Aorta (tissue), 4 donors: ENCODE measurements around the gene ZNF280A. TPM values are rescaled to one million over a fixed set of nuclear protein-coding genes. Genes with fewer than 3 reads are reported as not detected.

Source experiments
- polyA plus RNA-seq, 2 donors: library from polyadenylated mRNA; stranded (reverse); fragments of 200-250 nt; gene quantifications; one replicate each; pipeline ENCODE4 v1.2.3, GENCODE V29; 2013
- total RNA-seq, 2 donors: library from RNA; stranded (reverse); fragmentation: NEBNext Ultra II Directional; extraction: Animal tissue kit (Norgen Biotek cat#: 25700); gene quantifications; one replicate each; pipeline ENCODE4 v1.2.1, GENCODE V29; 2021
- donor health status: healthy with polysubstance abuse.
- donor health status: Bipolar disorder and iron deficiency.
- donor health status: DM: no; HTN: no; CAD: no.
- donor health status: DM: yes; HTN: yes; CAD: no.

ZNF280A gene
- total and polyA plus RNA-seq, 4 donors: not detected

Other genes starting within 250 kb of the ZNF280A start
- under 1 TPM; 0.21 to 0.29 TPM for gene ZNF280B, start 11.5 kb downstream of the ZNF280A start, total RNA-seq
- gene ZNF280B, start 11.5 kb downstream of the ZNF280A start, polyA plus RNA-seq: not detected
- not detected for gene PRAME, start 39.0 kb upstream of the ZNF280A start, total RNA-seq
- gene PRAME, start 39.0 kb upstream of the ZNF280A start, polyA plus RNA-seq: not detected
- gene GGTLC2, start 124.3 kb upstream of the ZNF280A start, total RNA-seq: not detected
- not detected for gene GGTLC2, start 124.3 kb upstream of the ZNF280A start, polyA plus RNA-seq